Panc1 (cell line): ENCODE measurements around the gene SLC22A16. TPM values are rescaled to one million over a fixed set of nuclear protein-coding genes. Genes with fewer than 3 reads are reported as not detected.

Experiments used
- ATAC-seq: fragments of 200-7000 bp; cut with Tn5 transposase; 2 replicates; pipeline ENCODE4 v1.9.1; 2020; ENCODE audit warnings: mild to moderate bottlenecking, moderate library complexity
- BruUV-seq: library from RNA; stranded (reverse); fragments of 400-500 nt; replicated peaks from 2 replicates; lab custom pipeline; 2021; lab: Mats Ljungman, UMichigan
- CTCF ChIA-PET: fragments of 300-600 bp; sonication (Branson Sonifier 250); formaldehyde crosslinking; loops from one replicate; lab custom pipeline; 2022; ENCODE audit warnings: antibody characterized with exemption; lab: Charles Lee
- POLR2A ChIA-PET: fragments of 300-600 bp; sonication (Branson Sonifier 250); formaldehyde crosslinking; loops from one replicate; lab custom pipeline; 2022; ENCODE audit warnings: antibody characterized with exemption; lab: Charles Lee
- DNase-seq: peaks from one replicate; pipeline ENCODE4 v3.0.0-alpha.2; 2010; ENCODE audit warnings: low read depth, low spot score
- H3K27ac ChIP-seq: 2 replicates; pipeline ENCODE4 v1.5.1; 2011; ENCODE audit warnings: mild to moderate bottlenecking, low read length, inconsistent platforms
- H3K27me3 ChIP-seq: fragments of 200-500 bp; sonication (Bioruptor generic); 2 replicates; pipeline ENCODE4 v1.6.0; 2014; ENCODE audit warnings: low read length, inconsistent platforms; ENCODE audit not compliant: control insufficient read depth, insufficient read depth
- H3K36me3 ChIP-seq: fragments of 200-500 bp; sonication (Bioruptor generic); 2 replicates; pipeline ENCODE4 v1.5.1; 2014; ENCODE audit warnings: inconsistent platforms, mild to moderate bottlenecking, low read length, moderate library complexity; ENCODE audit not compliant: control insufficient read depth, insufficient read depth
- H3K4me1 ChIP-seq: 2 replicates; pipeline ENCODE4 v1.5.1; 2011; ENCODE audit warnings: inconsistent platforms, mild to moderate bottlenecking, low read length, moderate library complexity; ENCODE audit not compliant: control insufficient read depth, insufficient read depth
- H3K4me3 ChIP-seq, 2 experiments: 2 replicates each; pipeline ENCODE4 v1.5.1; 2011 to 2012; ENCODE audit warnings: low read depth in 2 of 2, low read length in 2 of 2, mild to moderate bottlenecking in 2 of 2, inconsistent platforms in 1 of 2, moderate library complexity in 1 of 2
- H3K9me3 ChIP-seq: fragments of 200-500 bp; sonication (Bioruptor generic); 2 replicates; pipeline ENCODE4 v1.5.1; 2014; ENCODE audit warnings: low read depth, mild to moderate bottlenecking, inconsistent platforms, low read length, moderate library complexity; ENCODE audit not compliant: control insufficient read depth, insufficient read depth
- CTCF ChIP-seq: fragments of 450-650 bp; IDR thresholded peaks from 2 replicates; pipeline ENCODE4 v1.5.1; 2017; ENCODE audit warnings: mild to moderate bottlenecking
- POLR2AphosphoS5 ChIP-seq: IDR thresholded peaks from 2 replicates; pipeline ENCODE4 v1.6.1; 2012; ENCODE audit warnings: mild to moderate bottlenecking, low read depth, low read length, moderate library complexity
- SIN3A ChIP-seq: IDR thresholded peaks from 2 replicates; pipeline ENCODE4 v1.6.1; 2012; ENCODE audit warnings: low read depth, mild to moderate bottlenecking, low read length, moderate library complexity, borderline replicate concordance; ENCODE audit not compliant: insufficient read depth
- TCF7L2 ChIP-seq: IDR thresholded peaks from 2 replicates; pipeline ENCODE4 v1.6.1; 2011; ENCODE audit warnings: mild to moderate bottlenecking, low read depth, low read length, inconsistent platforms
- in situ Hi-C: cut with HindIII; loops from 2 replicates; pipeline ENCODE4 v1.10.0; 2016; ENCODE audit warnings: low sequenced_read_pairs, low pct_unique_long_range_greater_than_20kb
- intact Hi-C: fragments of 100-400 bp; cut with micrococcal nuclease; formaldehyde crosslinking; loops from one replicate; pipeline ENCODE4 v1.10.0; 2022; ENCODE audit not compliant: unreplicated experiment
- total RNA-seq: library from RNA; stranded (reverse); gene quantifications from one replicate; pipeline ENCODE4 v1.2.1, GENCODE V29; 2021; ENCODE audit not compliant: unreplicated experiment
- TF ChIP-seq, protein P1 (sequence below), 2 experiments: IDR thresholded peaks; 2 replicates each; pipeline ENCODE4 v1.6.1; 2011 to 2012; ENCODE audit warnings: low read depth in 2 of 2, control low read depth in 1 of 2, low read length in 1 of 2, mild to moderate bottlenecking in 1 of 2, moderate library complexity in 1 of 2; ENCODE audit not compliant: insufficient read depth in 1 of 2

Gene SLC22A16
- total RNA-seq, 1 experiment from 2014 or later, result not detected

DNA sequence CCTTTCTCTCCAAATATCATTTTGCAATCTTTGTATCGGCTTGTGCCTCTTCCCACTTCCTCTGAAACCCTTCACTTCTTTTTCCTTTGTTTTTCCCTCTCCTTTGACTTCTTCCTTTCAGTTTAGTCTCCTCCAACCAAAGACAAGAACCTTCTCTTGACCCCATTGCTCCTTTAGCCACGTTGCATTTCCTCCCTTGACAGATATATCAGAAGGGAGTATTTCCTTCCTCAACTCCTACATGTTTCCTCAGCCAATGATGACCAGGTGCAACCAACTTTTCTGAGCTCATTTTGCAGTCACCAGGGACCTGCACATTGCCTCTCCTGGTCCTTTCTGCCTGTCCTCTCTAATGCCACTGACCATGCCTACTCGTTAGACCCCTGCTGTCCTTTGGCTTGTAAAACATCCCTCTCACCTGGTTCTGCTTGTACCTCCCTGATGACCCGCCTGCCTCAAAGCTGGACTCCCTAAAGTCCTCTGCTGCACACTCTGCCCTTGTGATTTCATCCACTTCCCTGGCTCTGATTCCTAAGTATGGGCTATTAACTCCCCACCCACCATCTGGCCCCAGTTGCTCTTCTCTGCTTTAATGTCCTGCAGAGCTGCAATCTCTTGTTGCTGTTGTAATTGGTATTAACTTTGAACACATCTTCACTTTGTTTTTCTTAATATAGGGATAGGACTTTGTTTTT is 27.4 kb downstream of the SLC22A16 start:
- ChIA-PET POLR2A (no interaction called here), CTCF (interaction anchor here (0.6 kb wide), 1 partner anchor 114 kb away, joined by 9 read pairs; no protein-coding TSS in a partner anchor)
- intact Hi-C loops, result no loop called here
- Histone ChIP-seq H3K27ac (no peak overlapping the region), H3K27me3 (peaks cover 27% of the 10 kb centered on the region), H3K4me3 (no peak overlapping the region), H3K36me3 (no peaks in the 10 kb centered on the region), H3K9me3 (no peaks in the 10 kb centered on the region), H3K4me1 (no peaks in the 10 kb centered on the region)
- ATAC-seq, result no peak
- no TSS peak for BruUV-seq
- DNase-seq, result no peak
- in situ Hi-C loops, result no loop called here
- no peak for TF ChIP-seq SIN3A
- TF ChIP-seq CTCF, result no peak
- no peak for TF ChIP-seq POLR2AphosphoS5
- TF ChIP-seq, protein P1, sequence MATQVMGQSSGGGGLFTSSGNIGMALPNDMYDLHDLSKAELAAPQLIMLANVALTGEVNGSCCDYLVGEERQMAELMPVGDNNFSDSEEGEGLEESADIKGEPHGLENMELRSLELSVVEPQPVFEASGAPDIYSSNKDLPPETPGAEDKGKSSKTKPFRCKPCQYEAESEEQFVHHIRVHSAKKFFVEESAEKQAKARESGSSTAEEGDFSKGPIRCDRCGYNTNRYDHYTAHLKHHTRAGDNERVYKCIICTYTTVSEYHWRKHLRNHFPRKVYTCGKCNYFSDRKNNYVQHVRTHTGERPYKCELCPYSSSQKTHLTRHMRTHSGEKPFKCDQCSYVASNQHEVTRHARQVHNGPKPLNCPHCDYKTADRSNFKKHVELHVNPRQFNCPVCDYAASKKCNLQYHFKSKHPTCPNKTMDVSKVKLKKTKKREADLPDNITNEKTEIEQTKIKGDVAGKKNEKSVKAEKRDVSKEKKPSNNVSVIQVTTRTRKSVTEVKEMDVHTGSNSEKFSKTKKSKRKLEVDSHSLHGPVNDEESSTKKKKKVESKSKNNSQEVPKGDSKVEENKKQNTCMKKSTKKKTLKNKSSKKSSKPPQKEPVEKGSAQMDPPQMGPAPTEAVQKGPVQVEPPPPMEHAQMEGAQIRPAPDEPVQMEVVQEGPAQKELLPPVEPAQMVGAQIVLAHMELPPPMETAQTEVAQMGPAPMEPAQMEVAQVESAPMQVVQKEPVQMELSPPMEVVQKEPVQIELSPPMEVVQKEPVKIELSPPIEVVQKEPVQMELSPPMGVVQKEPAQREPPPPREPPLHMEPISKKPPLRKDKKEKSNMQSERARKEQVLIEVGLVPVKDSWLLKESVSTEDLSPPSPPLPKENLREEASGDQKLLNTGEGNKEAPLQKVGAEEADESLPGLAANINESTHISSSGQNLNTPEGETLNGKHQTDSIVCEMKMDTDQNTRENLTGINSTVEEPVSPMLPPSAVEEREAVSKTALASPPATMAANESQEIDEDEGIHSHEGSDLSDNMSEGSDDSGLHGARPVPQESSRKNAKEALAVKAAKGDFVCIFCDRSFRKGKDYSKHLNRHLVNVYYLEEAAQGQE (IDR thresholded peaks at IDR 0.05; ENCODE audit: insufficient read depth in 1 of 2, low read depth in 2 of 2, low read length in 1 of 2), result no peak
- no peak for TF ChIP-seq TCF7L2

DNA sequence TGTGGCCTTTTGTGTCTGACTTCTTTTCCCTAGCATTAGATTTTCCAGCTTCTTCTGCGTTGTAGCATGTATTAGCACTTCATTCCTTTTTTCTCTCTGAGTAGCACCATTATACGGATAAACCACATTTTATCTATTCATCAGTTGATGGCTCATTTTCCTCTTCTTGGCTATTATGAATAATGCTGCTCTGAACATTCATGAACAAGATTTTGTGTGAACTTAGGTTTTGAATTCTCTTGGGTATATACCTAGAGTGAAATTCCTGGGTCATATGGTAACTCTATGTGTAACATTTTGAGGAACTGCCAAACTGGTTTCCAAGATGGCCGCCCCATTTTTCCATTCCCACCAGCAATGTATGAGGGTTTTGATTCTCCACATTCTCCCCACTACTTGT is 28.7 kb downstream of the SLC22A16 start:
- CTCF ChIA-PET, result no interaction called here
- Histone ChIP-seq H3K4me1 (no peaks in the 10 kb centered on the region), H3K36me3 (no peaks in the 10 kb centered on the region), H3K27ac (no peak overlapping the region), H3K4me3 (no peak overlapping the region), H3K9me3 (no peaks in the 10 kb centered on the region), H3K27me3 (peaks cover 28% of the 10 kb centered on the region)
- TF ChIP-seq POLR2AphosphoS5, result no peak
- TF ChIP-seq CTCF, result no peak
- TF ChIP-seq TCF7L2, result no peak
- no peak for TF ChIP-seq SIN3A
- TF ChIP-seq, protein P1 (IDR thresholded peaks at IDR 0.05; ENCODE audit: insufficient read depth in 1 of 2, low read depth in 2 of 2, low read length in 1 of 2), result no peak
- no peak for DNase-seq
- BruUV-seq, result no TSS peak
- POLR2A ChIA-PET, result no interaction called here
- no peak for ATAC-seq
- in situ Hi-C loops, result no loop called here
- intact Hi-C loops, result no loop called here
